H1 (cell line): Measurements from ENCODE around the gene PDE8A. TPM values are rescaled to one million over a fixed set of nuclear protein-coding genes. Genes with fewer than 3 reads are reported as not detected.

ENCODE experiments used
- BCL11A ChIP-seq, 2 experiments: IDR thresholded peaks; one replicate each; pipeline ENCODE4 v1.6.1; 2011; ENCODE audit warnings: low read depth in 2 of 2, low read length in 2 of 2, mild to moderate bottlenecking in 2 of 2
- CTCF ChIP-seq, 3 experiments: IDR thresholded peaks; 1 replicate in 2 of 3; 2 replicates in 1 of 3; pipeline versions ENCODE4 v1.5.1 to v1.6.1; 2011; ENCODE audit warnings: low read length in 3 of 3, mild to moderate bottlenecking in 3 of 3, inconsistent platforms in 2 of 3, low read depth in 1 of 3, moderate library complexity in 1 of 3; ENCODE audit not compliant: insufficient read depth in 1 of 3; ENCODE audit errors: control extremely low read depth in 1 of 3
- E2F6 ChIP-seq: IDR thresholded peaks from 2 replicates; pipeline ENCODE4 v1.6.1; 2012; ENCODE audit warnings: inconsistent platforms
- JUND ChIP-seq: IDR thresholded peaks from 2 replicates; pipeline ENCODE4 v1.6.1; 2011; ENCODE audit warnings: mild to moderate bottlenecking, improper control_type of control experiment, low read length
- SIX5 ChIP-seq: IDR thresholded peaks from 2 replicates; pipeline ENCODE4 v1.6.1; 2011; ENCODE audit warnings: mild to moderate bottlenecking, low read depth, low read length
- SP4 ChIP-seq: IDR thresholded peaks from 2 replicates; pipeline ENCODE4 v1.6.1; 2012; ENCODE audit warnings: low read length, inconsistent platforms
- TBP ChIP-seq: IDR thresholded peaks from 2 replicates; pipeline ENCODE4 v1.6.1; 2011; ENCODE audit warnings: low read depth, low read length, improper control_type of control experiment
- polyA plus RNA-seq, 7 experiments: library from polyadenylated mRNA; depleted of rRNA in 3 of 7; stranded (reverse) in 5 of 7; unstranded in 2 of 7; fragments of >200 nt in 5 of 7; fragments of 200-250 nt in 2 of 7; gene quantifications; 1 replicate in 5 of 7; 2 replicates in 1 of 7; 4 replicates in 1 of 7; pipeline versions ENCODE4 v1.2.1 to v1.2.3, GENCODE V29; 2011 to 2013; ENCODE audit warnings: missing spikeins in 2 of 7, mixed read lengths in 2 of 7
- total RNA-seq: library from RNA; stranded (reverse); fragmentation: NEBNext Ultra II Directional; extraction: Animal tissue kit (Norgen Biotek cat#: 25700); gene quantifications from 2 replicates; pipeline ENCODE4 v1.2.1, GENCODE V29; 2021
- TF ChIP-seq, protein P1 (sequence below): IDR thresholded peaks from 2 replicates; pipeline ENCODE4 v1.6.1; 2012; ENCODE audit warnings: low read length, inconsistent platforms

Gene PDE8A
- total and polyA plus RNA-seq, 2 of the 8 experiments (the other 6 are each of a cell fraction or from before 2014, with no cell fraction given): 6.9 to 7.8 TPM

DNA sequence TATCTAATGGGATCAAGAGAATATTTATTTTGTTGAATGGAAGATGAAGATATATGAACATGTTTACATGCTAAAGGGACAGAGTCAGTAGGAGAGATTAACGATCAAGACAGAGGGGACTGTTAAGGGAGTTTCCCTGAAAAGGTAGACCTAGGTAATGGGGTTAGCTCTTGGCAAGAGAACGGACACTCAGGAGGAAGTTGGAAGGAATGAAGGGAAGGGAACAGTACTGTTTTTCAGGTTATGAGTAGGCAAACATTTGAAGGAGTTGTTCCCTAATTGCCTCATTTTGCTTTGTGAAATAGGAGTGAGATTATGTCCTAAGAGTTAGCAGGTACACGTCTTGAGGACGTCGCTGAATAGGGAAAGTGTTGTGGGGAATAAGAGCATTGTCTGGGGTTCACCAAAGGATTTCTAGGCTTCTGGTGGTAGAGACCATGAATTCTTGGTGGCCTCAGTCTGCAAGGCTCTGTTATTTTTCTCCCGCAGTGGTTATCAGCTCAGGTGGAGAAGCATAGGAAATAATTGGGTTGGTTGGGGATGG, 41.3 kb downstream of the PDE8A start (continued):
- TF ChIP-seq, protein P1, sequence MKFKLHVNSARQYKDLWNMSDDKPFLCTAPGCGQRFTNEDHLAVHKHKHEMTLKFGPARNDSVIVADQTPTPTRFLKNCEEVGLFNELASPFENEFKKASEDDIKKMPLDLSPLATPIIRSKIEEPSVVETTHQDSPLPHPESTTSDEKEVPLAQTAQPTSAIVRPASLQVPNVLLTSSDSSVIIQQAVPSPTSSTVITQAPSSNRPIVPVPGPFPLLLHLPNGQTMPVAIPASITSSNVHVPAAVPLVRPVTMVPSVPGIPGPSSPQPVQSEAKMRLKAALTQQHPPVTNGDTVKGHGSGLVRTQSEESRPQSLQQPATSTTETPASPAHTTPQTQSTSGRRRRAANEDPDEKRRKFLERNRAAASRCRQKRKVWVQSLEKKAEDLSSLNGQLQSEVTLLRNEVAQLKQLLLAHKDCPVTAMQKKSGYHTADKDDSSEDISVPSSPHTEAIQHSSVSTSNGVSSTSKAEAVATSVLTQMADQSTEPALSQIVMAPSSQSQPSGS: no peak
- TF ChIP-seq SIX5 (no peak), JUND (no peak), BCL11A (IDR thresholded peaks at IDR 0.05; ENCODE audit: low read depth in 2 of 2, low read length in 2 of 2) (no peak), TBP (no peak), E2F6 (no peak), SP4 (no peak), CTCF (IDR thresholded peaks at IDR 0.05; ENCODE audit: control extremely low read depth in 1 of 3, insufficient read depth in 1 of 3, low read depth in 1 of 3, low read length in 3 of 3) (no peak)
